HG02970 (cell line): Measurements from ENCODE around the gene MGA.

Source experiments
- ATAC-seq: cut with Tn5 transposase; IDR thresholded peaks from one replicate; pipeline ENCODE4 v1.9.1; 2021; ENCODE audit warnings: mild to moderate bottlenecking, moderate library complexity, moderate number of reproducible peaks; ENCODE audit not compliant: unreplicated experiment, low FRiP score

Gene MGA

DNA sequence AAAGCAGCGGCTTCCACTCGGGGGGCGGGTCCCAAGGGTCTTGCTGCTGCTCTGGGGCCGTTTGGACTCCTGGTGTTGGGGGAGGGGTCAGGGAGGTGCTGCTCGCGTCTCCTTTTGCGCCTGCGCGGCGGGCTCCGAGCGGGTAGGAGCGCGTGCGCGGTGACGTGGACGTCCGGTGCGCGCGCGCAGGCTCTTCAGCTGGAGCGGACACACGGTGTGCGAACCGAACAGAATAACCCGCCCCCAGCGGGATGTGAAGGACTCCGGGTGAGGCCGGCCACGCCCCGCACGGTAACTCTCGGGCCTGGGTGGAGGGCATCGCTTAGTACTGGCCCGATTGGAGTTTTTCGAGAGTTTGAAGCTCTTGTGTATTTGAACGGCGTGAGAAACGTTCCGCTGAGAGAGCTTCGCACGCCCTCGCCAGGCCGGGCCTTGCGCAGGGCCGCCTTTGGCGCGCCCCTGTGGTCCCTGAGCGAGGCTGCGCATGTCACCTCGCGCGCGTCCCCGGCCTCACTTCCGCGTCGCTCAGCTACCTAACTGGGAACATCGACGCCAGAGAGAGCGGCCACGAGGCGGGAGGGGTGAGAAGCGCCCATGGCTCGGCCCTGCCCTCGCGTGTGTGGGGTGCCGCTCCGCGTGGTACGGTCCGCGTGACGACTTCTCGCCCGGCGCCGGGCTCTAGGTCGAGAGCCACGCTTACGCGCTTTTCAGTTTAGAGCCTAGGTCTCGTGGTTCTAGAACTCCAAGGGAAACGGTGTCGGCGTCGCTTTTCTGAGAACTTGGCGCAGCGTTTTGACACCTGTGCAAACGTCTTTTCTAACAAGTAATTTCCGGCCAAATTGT is at the start of gene MGA:
Gene MGA (plus strand): TSS at position 171 of the 843 bp plus-strand sequence.
- ATAC-seq: peak; percentile 78

DNA sequence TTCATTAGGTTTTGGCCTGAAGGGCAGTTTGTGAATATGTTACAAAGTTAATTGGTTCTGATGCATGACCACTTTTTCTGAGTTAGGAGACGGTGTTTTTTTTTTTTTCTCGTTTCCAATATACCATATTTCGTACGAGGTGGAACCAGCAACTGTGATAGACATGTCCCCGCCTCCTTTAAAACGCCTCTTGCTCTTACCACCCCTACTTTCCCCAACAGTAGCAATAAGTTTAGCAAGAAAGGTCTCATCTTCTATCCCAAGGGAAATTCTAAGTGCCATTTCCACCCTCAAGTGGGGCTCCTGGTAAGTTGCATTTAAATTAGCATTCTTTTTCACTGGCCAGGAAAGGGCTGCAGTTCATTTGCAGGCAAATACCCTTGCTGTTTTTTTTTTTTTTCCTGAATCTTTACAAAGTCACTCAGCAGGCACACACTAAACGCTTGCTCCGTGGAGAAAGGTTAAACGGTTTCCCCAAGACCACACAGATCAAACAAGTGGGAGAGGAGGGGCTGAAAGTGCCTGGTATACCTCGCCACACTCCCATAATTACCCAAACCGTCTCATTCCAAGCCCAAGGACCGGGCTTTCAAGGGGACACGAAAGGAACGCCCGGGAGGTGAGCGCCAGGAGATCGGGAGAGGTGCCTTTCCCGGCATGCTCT is 39.5 kb upstream of the MGA start:
- no peak for ATAC-seq

DNA sequence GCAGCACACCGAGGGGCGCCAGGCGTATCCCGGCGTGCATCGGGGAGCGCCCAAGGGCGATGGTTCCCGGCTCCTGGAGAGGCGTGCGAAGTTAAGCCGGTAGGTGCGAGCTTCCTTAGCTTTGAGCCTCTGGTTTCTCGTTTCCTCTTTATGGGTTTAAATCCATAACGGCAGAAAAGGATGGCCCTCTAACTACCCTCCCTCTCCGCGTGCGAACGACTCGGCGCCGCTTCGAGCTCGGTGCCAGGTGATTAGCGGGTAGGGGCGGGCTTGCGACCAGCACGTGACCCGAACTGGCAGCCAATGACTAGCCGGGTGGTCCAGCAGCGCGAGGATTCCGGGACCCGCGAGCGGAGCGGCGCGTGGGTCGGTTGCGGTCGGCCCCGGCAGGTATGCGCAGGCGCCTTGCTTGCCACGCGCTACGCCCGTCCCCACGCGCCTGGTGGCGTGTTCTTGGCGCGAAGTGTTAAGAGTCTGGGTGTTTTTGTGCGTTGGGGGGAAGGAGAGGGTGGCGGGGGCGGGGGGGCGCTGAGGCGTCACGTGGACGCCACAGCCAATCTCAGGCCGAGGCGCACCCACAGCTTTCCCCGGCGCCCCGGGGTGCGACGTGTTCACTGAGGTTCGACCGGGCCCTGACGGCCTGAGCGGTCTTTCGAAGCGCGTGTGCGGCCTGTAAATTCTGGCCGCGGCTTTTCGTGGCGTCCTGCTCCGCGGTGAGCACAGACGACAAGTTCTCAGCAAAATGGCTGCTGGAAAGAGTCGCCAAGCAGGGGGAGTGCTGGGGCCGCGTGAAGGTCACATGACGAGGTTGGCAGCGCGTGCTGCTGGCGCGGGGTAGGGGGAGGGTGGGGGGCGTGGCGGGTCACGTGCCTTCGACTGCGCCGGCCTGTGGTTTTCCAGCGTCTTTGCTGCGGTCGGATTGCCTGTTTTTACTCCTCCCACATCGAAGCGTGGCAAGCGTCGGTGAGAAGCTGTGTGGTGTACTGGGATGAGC is 38.7 kb upstream of the MGA start:
- no peak for ATAC-seq

DNA sequence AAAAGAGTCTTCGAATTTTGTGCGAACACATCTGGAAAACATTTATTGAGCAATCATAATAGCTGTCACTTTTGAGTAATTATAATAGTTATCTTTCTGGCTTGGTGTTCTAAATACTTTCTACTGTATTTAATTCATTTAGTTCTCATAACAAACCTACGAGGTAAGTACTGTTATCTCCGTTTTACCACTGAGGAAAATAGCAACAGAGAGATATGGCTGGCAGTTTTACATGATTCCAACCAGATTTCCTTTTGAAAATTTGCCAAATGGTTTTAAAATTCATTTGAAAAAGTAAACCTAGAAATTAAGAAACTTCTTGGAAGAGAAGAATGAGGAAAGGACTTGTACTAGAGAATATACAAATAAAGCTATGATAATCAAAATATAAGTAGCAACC is 37.3 kb upstream of the MGA start:
- ATAC-seq: no peak

DNA sequence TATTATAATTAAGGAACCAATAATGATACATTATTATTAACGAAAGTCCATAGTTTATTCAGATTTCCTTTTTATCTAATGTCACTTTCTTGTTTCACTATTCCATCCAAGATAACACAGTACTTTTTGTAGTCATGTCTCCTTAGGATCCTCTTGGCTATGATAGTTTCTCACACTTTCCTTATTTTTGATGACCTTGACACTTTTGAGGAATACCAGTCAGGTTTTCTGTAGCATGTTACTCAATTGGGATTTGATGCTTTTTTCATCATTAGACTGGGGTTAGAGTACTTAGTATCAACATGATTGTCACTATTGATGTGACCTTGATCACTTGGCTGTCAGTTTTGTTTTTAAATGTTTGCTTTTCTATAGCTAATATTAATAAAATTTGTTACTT is 33.0 kb upstream of the MGA start:
- no peak for ATAC-seq

DNA sequence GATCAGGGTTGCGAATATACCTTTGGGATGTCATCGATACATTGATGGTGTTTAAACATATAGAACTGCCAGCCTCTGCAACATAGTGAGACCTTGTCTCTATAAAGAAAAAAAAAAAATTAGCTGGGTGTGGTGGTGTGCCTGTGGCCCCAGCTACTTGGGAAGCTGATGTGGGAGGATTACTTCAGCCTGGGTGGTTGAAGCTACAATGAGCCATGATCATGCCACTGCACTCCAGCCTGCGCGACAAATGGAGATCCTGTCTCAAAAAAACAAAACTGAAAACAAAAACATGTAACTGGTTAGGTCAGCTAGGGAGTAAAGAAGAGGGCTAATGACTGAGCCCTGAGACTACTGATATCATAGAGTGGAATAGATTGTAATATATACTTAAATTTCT is 30.7 kb upstream of the MGA start:
- no peak for ATAC-seq

DNA sequence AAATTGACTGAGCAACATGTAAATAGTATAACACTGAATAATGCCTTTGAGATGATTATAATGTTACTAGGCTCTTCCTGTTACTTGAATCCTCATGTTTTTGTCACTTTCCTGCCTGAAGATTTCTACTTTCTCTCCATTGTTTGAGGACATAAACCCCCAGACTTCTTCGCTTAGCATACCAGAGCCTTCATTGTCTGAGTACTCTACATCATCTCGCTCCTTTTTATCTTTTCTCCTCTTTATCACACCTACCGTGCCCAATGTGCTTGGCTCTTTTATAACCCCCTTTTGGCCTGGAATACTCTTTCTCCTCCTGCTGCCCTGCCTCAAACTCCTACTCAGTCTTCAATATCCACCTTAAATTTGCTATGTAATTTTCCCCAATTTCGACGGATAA is 30.3 kb upstream of the MGA start:
- ATAC-seq: no peak

DNA sequence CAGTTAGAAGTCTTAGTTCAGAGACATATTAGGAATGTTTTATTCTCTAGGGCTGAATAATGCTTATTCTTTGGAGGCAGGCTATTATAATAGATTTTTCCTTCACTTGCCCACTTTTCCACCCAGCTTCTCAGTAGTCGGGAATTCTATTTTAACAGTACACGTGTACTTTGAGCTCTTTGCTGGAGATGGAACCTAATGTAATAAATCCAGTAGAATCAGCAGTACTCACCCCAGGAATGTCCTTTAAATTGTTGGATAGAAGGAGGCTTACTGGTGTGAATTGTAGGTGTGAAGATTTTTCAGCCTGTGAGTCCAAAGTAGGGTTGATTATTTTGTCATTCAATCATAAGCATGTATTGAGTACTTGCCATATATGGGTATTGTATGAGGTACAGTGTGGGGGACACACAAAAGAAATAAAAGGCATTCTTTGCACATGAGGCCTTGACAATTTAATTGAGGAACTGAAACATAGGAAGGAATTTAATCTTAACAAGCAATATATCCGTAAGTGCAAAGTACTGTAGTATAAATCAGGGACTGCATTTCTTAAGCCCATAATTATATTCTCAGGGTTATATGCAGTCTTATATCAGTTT is 29.5 kb upstream of the MGA start:
- no peak for ATAC-seq

DNA sequence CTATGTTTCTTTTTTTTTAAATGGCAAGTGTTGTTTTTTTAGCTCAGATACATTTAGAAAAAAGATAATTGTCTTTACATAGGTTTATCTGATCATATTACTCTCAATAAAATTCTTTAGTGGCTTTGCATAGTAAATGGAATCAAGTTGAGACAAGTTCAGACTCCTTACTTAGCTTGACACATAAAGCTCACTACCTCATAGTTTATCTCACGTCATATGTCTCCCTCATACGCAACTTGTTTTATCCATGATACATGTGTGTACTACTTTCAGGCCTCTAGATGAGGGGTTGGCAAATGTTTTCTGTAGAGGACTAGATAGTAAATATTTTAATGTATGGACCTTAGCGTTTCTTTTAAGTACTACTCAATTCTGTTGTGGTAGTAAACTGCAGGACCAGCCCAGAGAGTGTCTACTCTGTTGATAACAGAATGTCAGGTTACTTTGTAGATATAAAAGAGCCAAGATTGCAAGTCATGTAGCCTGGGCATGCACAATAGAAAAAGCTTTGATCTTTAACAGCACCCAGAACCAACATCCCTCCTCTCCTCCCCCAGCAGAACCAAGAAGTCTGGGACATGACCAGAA is 28.2 kb upstream of the MGA start:
- no peak for ATAC-seq

DNA sequence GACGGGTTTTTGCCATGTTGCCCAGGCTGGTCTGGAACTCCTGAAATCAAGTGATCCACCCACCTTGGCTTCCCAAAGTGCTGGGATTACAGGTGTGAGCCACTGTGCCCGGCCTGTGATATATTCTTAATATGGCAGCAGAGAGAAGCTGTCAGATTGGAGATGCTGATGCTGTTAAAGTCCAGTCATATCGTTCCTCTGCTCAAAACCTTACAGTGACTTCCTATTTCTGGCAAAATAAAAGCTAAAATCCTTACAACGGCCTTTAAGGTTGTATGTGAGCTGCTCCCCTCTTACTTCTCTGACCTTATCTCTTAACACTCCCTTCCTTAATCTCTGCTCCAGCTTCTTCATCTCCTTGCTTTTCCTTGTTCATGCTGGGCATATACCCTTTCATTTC is 26.6 kb upstream of the MGA start:
- no peak for ATAC-seq

DNA sequence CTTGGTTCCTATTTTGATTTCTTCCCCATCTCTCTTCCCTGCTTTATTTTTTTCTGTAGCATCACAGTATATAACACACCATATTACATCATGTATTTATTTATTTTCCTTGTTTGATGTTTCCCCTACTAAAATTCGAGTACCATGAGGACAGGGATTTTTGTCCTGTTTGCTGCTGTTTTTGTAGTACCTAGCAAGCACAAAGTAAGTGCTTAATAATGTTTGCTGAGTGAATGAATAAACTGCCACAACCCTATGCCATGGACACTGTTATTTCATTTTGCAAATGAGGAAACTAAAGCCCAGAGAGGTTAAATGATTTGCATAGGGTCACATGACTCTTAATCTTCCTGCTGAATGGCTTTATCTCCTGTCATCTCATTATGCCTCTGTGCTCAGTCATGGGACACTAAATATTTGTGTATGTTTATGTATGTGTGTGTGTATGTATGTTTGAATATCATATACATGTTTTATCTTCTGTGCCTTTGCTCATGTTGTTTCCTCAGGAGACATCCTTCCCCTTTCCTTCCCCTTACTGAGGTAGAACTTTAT is 26.1 kb upstream of the MGA start:
- no peak for ATAC-seq

DNA sequence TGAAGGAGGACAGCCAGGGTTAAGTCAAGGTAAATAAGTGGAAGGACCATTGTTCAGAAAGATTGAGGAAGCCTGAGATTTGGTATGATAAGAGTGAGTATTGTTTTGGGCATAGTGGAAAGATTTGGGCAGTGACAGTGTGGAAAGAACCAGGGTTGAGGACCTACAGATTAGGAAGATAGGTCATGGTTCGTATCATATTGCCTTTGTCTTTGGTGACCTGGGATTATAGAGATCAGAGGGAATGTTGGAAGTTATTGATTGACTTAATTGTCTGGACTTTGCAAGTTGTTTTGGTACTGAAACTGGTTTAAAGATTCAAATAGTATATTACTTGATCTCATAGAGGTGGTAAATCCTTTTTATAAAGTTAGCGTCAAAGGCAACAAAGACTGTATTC is 23.1 kb upstream of the MGA start:
- ATAC-seq: no peak

DNA sequence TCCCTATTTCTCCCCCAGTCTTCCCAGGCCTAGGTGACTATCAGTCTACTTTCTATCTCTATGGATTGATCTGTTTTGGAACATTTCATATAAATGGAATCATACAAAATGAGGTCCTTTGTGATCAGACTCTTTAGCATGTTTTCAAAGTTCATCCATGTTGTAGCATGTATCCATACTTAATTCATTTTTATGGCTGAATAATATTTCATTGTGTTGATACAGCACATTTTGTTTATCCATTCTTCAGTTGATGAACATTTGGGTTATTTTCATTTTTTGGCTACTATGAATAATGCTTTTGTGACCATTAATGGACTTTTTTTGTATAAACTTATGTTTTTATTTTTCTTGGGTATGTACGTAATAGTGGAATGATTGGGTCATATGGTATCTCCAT is 19.2 kb upstream of the MGA start:
- no peak for ATAC-seq

DNA sequence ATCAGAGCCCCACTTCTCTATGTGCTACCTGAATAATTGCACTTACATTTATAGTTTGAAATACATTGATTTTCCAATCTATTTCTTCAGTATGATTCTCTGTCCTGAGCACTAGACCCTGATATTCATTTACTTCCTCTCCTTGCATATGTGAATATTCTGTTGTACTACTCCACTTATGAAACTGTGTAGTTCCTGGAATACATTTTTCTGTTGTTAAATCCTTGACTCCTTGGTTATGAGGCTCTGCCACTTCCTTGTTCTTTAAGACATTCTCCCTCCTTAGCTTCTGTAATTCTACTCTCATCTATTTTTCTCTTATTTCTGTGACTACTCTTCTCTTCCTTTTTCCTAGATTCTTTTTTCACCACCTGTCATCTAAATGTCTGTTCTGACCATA is 12.9 kb upstream of the MGA start:
- no peak for ATAC-seq

DNA sequence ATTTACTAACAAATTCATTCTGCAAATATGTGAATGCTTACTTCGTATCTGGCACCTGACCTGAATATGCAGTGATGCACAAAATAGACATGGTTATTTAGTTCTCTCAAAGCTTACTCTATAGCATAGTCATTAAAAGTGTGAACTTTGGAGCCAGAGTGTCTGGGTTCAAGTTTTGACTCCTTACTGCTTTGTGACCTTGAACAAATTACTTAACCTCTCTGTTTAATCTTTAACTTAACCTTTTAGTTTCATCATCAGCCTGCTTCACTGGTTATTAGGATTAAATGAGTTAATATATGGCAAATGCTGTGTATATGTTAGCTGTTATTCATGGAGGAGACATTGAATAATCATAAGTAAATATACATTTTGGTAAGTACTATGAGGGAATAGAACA is 12.1 kb upstream of the MGA start:
- ATAC-seq: no peak

DNA sequence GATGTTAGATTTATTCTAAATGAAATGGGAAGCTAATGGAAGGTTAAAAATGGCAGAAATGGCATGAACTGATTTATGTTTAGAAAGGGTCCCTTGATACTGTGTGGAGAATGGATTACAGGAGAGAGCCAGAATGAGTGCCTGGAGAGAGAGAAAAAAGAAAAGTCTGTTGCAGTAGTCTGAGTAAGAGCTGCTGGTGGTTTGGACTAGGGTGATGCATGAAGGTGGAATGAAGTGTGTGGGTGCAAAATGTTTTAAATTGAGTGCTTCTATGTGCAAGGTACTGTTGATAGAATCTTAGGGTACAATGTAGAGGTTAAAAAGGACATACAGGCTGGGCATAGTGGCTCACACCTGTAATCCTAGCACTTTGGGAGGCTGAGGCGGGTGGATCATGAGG is 11.4 kb upstream of the MGA start:
- no peak for ATAC-seq

DNA sequence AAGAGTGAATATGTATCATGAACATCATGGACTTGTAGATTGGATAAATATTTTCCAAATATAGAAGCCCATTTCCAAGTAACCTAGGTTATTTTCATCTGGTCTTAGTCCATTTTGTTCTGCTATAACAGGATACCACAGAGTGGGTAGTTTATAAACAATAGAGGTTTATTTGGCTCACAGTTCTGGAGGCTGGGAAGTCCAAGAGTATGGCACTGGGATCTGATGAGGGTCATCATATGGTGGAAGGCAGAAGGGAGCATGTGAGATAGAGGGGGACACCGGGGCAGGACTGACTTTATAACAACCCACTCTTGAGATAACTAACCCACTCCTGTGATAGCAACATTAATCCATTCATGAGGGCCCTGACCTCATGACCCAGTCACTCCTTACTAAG is 9.4 kb upstream of the MGA start:
- no peak for ATAC-seq

DNA sequence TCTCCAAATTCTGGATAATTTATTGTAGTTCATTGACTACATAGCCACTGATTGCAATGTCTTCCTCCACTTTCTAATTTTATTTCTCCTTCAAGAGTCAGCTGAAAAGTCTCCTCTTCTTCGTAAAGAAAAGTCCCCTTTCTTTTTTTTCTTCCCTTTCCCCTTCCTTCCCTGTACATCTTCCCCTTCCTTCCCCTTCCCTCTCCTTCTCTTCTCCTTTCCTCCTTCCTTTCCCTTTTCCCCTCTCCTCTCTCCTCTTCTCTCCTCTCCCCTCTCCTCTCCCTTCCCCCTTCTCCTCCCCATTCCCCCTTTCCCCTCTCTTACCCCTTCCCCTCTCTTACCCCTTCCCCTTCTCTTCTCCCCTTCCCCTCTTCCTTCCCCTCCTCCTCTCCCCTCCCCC is 8.8 kb upstream of the MGA start:
- no peak for ATAC-seq

DNA sequence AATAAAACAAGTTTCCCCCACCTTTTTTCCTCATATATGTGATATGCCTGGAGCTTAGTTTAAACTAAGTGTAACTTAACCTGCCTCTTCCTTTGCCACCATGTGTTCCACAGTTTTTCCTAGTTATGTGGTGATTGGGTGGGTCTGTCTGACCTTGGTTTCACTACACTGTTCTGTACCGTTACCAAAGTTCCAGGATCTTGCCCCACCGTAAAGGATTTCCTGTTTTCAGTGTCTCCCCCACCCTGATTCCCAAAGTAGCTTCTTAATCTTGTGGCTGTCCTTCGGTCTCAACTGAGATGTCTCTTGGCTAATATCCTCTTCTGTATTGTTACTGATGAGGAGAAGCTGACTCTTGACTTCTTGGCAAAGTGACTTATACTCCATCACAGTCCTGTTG is 6.4 kb upstream of the MGA start:
- ATAC-seq: no peak

DNA sequence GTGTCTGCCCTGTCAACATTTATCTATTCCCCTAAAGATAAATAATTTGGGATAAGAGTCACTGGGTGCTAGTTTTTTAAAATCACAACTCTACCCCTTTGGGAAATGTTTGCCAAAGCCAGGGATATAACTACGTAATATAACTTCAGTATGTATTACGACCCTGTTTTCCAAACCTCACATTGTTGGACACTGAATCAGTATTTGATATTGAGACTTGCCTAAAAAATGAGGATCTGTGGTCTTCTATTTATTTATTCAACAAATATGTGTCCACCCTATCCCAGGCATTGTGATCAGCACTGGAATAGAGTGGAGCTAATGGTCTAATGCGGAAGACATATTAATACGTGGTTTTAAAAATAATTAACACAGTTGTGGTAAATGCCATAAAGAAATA is 4.5 kb upstream of the MGA start:
- ATAC-seq: no peak
